HG02852 (cell line): Measurements from ENCODE around the gene TTLL10.

Experiments
- ATAC-seq: cut with Tn5 transposase; IDR thresholded peaks from one replicate; pipeline ENCODE4 v1.9.1; 2021; ENCODE audit warnings: mild to moderate bottlenecking, moderate library complexity; ENCODE audit not compliant: unreplicated experiment

TTLL10 gene

GRCh38 chr1:1157033-1157365, 16.7 kb upstream of the TTLL10 start:
- no peak for ATAC-seq

- ATAC-seq = peak; percentile 49
These were observed 16.2 kb upstream of the TTLL10 start for GRCh38 chr1:1157426-1157913.

GRCh38 chr1:1157914-1158710, 15.6 kb upstream of the TTLL10 start:
- ATAC-seq = peak; percentile 42

- no peak for ATAC-seq
These were observed 13.3 kb upstream of the TTLL10 start for GRCh38 chr1:1160281-1160930.

- no peak for ATAC-seq
These were observed 12.5 kb upstream of the TTLL10 start for GRCh38 chr1:1161078-1161682.

GRCh38 chr1:1161683-1162079, 12.0 kb upstream of the TTLL10 start:
- ATAC-seq = no peak

- ATAC-seq = no peak
These were observed 10.8 kb upstream of the TTLL10 start for GRCh38 chr1:1162597-1163537.

GRCh38 chr1:1163538-1164070, 10.1 kb upstream of the TTLL10 start:
- ATAC-seq = no peak

- no peak for ATAC-seq
These were observed 9.3 kb upstream of the TTLL10 start for GRCh38 chr1:1164361-1164700.

- no peak for ATAC-seq
These were observed 8.8 kb upstream of the TTLL10 start for GRCh38 chr1:1164701-1165451.

GRCh38 chr1:1165485-1165884, 8.2 kb upstream of the TTLL10 start:
- no peak for ATAC-seq

- ATAC-seq = no peak
These were observed 7.7 kb upstream of the TTLL10 start for GRCh38 chr1:1165900-1166421.

GRCh38 chr1:1166642-1167397, 6.9 kb upstream of the TTLL10 start:
- ATAC-seq = no peak

- ATAC-seq = no peak
These were observed 6.3 kb upstream of the TTLL10 start for GRCh38 chr1:1167398-1167821.

- ATAC-seq = no peak
These were observed 5.7 kb upstream of the TTLL10 start for GRCh38 chr1:1167841-1168450.

GRCh38 chr1:1168451-1169411, 4.9 kb upstream of the TTLL10 start:
- no peak for ATAC-seq

- ATAC-seq = no peak
These were observed 4.1 kb upstream of the TTLL10 start for GRCh38 chr1:1169429-1170214.
